H7 (cell line): Measurements from ENCODE around the gene B3GALT4. TPM values are rescaled to one million over a fixed set of nuclear protein-coding genes. Genes with fewer than 3 reads are reported as not detected.
"Not testable (repeated sequence)": the region's sequence is repeated elsewhere in the genome, so short reads cannot be mapped to it uniquely, and the experiment has no call there.

ENCODE experiments used
- DNase-seq: peaks from one replicate; pipeline ENCODE4 v3.0.0; 2012
- H3K27me3 ChIP-seq: 2 replicates; pipeline ENCODE4 v1.6.0; 2011; ENCODE audit warnings: mild to moderate bottlenecking, low read length; ENCODE audit not compliant: control insufficient read depth, insufficient read depth
- H3K36me3 ChIP-seq: replicated peaks from 2 replicates; pipeline ENCODE4 v1.5.1; 2011; ENCODE audit warnings: low read length; ENCODE audit not compliant: control insufficient read depth, insufficient read depth
- H3K4me3 ChIP-seq: 2 replicates; pipeline ENCODE4 v1.5.1; 2011; ENCODE audit warnings: low read depth, mild to moderate bottlenecking, control low read depth, low read length, moderate library complexity; ENCODE audit not compliant: insufficient read depth
- total RNA-seq: library from RNA; depleted of rRNA; stranded (reverse); fragments of >200 nt; shearing (Covaris generic); gene quantifications from 2 replicates; pipeline ENCODE4 v1.2.3, GENCODE V29; 2014

Gene B3GALT4
- total RNA-seq, 1 experiment from 2014 or later: 5.6 TPM

GRCh38 chr6:33252759-33253158 is 24.2 kb upstream of the B3GALT4 start:
- Histone ChIP-seq H3K27me3 (peaks cover 8% of the 10 kb centered on the region), H3K4me3 (no peak overlapping the region), H3K36me3 (no peaks in the 10 kb centered on the region; the same call in 1 of the 2 replicates)
- DNase-seq: no peak

GRCh38 chr6:33254591-33254990 is 22.3 kb upstream of the B3GALT4 start:
- no peaks in the 10 kb centered on the region for H3K27me3 ChIP-seq

GRCh38 chr6:33259032-33259431 is 17.9 kb upstream of the B3GALT4 start:
- no peak for DNase-seq
- Histone ChIP-seq H3K36me3 (peaks cover 9% of the 10 kb centered on the region), H3K4me3 (no peak overlapping the region), H3K27me3 (no peaks in the 10 kb centered on the region)

More at GRCh38 chr6:33254591-33254990, 22.3 kb upstream of the B3GALT4 start:
- H3K36me3 ChIP-seq: no peaks in the 10 kb centered on the region; the same call in 1 of the 2 replicates
- H3K4me3 ChIP-seq: no peak overlapping the region
- DNase-seq: no peak

- DNase-seq: not testable (repeated sequence)
- peaks cover 18% of the 10 kb centered on the region for H3K36me3 ChIP-seq
Measured at GRCh38 chr6:33262490-33262889, 14.4 kb upstream of the B3GALT4 start.

GRCh38 chr6:33264015-33264414 is 12.9 kb upstream of the B3GALT4 start:
- no peak overlapping the region for H3K4me3 ChIP-seq
- peaks cover 27% of the 10 kb centered on the region for H3K36me3 ChIP-seq
- H3K27me3 ChIP-seq: no peaks in the 10 kb centered on the region
- no peak for DNase-seq

More at GRCh38 chr6:33262490-33262889, 14.4 kb upstream of the B3GALT4 start:
- H3K27me3 ChIP-seq, H3K4me3 ChIP-seq: not testable (repeated sequence)

- H3K36me3 ChIP-seq: peaks cover 51% of the 10 kb centered on the region
- H3K27me3 ChIP-seq: no peaks in the 10 kb centered on the region
- H3K4me3 ChIP-seq: peak overlapping the region; percentile 97
- DNase-seq: no peak
Measured at GRCh38 chr6:33271117-33271467, 5.8 kb upstream of the B3GALT4 start.

GRCh38 chr6:33271468-33272274 is 5.3 kb upstream of the B3GALT4 start, which contains the start of the genes RPS18 and VPS52:
Gene RPS18 (plus strand): TSS chr6:33272075. CDS start chr6:33272120, 45 bp downstream.
Gene VPS52 (minus strand): TSS chr6:33271876. CDS start chr6:33271675, 201 bp downstream.
- Histone ChIP-seq H3K4me3 (peak within 1 kb of the TSS; percentile 97), H3K27me3 (no peaks in the 10 kb centered on the region), H3K36me3 (peaks cover 51% of the 10 kb centered on the region)
- DNase-seq: peak; percentile 92

GRCh38 chr6:33272275-33273128 is 4.4 kb upstream of the B3GALT4 start:
- Histone ChIP-seq H3K27me3 (no peaks in the 10 kb centered on the region), H3K36me3 (peaks cover 47% of the 10 kb centered on the region), H3K4me3 (peak overlapping the region; percentile 97)
- no peak for DNase-seq

GRCh38 chr6:33273129-33273923 is 3.6 kb upstream of the B3GALT4 start:
- H3K4me3 ChIP-seq: peak overlapping the region; percentile 97
- H3K27me3 ChIP-seq: no peaks in the 10 kb centered on the region
- peaks cover 40% of the 10 kb centered on the region for H3K36me3 ChIP-seq
- no peak for DNase-seq

GRCh38 chr6:33273924-33274902 is 2.7 kb upstream of the B3GALT4 start:
- DNase-seq: no peak
- H3K4me3 ChIP-seq: peak overlapping the region; percentile 97; the same call in 1 of the 2 replicates
- H3K36me3 ChIP-seq: peaks cover 40% of the 10 kb centered on the region
- H3K27me3 ChIP-seq: no peaks in the 10 kb centered on the region

- peak overlapping the region; percentile 72 for H3K4me3 ChIP-seq
Measured at GRCh38 chr6:33275795-33276580, 935 bp upstream of the B3GALT4 start.

GRCh38 chr6:33276581-33276863 is 401 bp upstream of the B3GALT4 start:
- peaks cover 40% of the 10 kb centered on the region for H3K36me3 ChIP-seq
- DNase-seq: peak; percentile 61

More at GRCh38 chr6:33275795-33276580, 935 bp upstream of the B3GALT4 start:
- peaks cover 40% of the 10 kb centered on the region for H3K36me3 ChIP-seq
- DNase-seq: peak; percentile 49
- not testable (repeated sequence) for H3K27me3 ChIP-seq

More at GRCh38 chr6:33276581-33276863, 401 bp upstream of the B3GALT4 start:
- Histone ChIP-seq H3K27me3 (no peaks in the 10 kb centered on the region), H3K4me3 (peak overlapping the region; percentile 72)
